A549 (cell line): ENCODE results near the gene GSKIP. TPM values are rescaled to one million over a fixed set of nuclear protein-coding genes. Genes with fewer than 3 reads are reported as not detected.

Experiments
- ATAC-seq, 2 experiments: fragments of 200-7000 bp in 1 of 2; fragments of >200 bp in 1 of 2; cut with Nextera tagmentation in 1 of 2; cut with Tn5 transposase in 1 of 2; 3 replicates each; pipeline versions ENCODE4 v1.8.0 to v1.9.1; 2018 to 2020; ENCODE audit warnings: mild to moderate bottlenecking in 1 of 2, moderate library complexity in 1 of 2
- CTCF ChIA-PET: fragments of 300-600 bp; sonication (Branson Sonifier 250); formaldehyde crosslinking; extraction: SDS; loops from one replicate; lab custom pipeline; 2021; ENCODE audit warnings: antibody characterized with exemption, inconsistent platforms; lab: Yijun Ruan, JAX
- POLR2A ChIA-PET: fragments of 350-600 bp; formaldehyde crosslinking; extraction: SDS; loops from one replicate; lab custom pipeline; 2021; ENCODE audit warnings: antibody characterized with exemption, inconsistent platforms; lab: Yijun Ruan, JAX
- DNase-seq, 2 experiments: peaks; one replicate each; pipeline versions ENCODE4 v3.0.0 to v3.0.0-alpha.2; 2011 to 2016; ENCODE audit warnings: low read depth in 1 of 2, low spot score in 1 of 2
- FAIRE-seq: peaks from 2 replicates; lab custom pipeline; 2011; peaks lifted over from hg19 to GRCh38; lab: Jason Lieb, UNC
- H3K27ac ChIP-seq, 2 experiments: fragments of >200 bp; sonication (Bioruptor Twin); formaldehyde crosslinking; 3 replicates each; pipeline ENCODE4 v1.5.1; 2016 to 2017
- H3K4me1 ChIP-seq: fragments of >200 bp; sonication (Bioruptor Twin); formaldehyde crosslinking; 3 replicates; pipeline ENCODE4 v1.6.1; 2016
- H3K4me2 ChIP-seq: fragments of >200 bp; sonication (Bioruptor Twin); formaldehyde crosslinking; 3 replicates; pipeline ENCODE4 v1.6.1; 2016
- H3K4me3 ChIP-seq: fragments of >200 bp; sonication (Bioruptor Twin); formaldehyde crosslinking; 3 replicates; pipeline ENCODE4 v1.5.1; 2016
- H3K9me3 ChIP-seq: fragments of >200 bp; sonication (Bioruptor Twin); formaldehyde crosslinking; 3 replicates; pipeline ENCODE4 v1.6.1; 2016
- BHLHE40 ChIP-seq: IDR thresholded peaks from 2 replicates; pipeline ENCODE4 v1.6.1; 2012; ENCODE audit warnings: low read depth, low read length, inconsistent platforms
- CBX2 ChIP-seq: fragments of 200-600 bp; sonication (generic); IDR thresholded peaks from 2 replicates; pipeline ENCODE4 v1.6.1; 2016; ENCODE audit warnings: low read depth, mild to moderate bottlenecking, borderline replicate concordance
- CTCF ChIP-seq: fragments of >200 bp; sonication (Bioruptor Twin); formaldehyde crosslinking; IDR thresholded peaks from 3 replicates; pipeline ENCODE4 v1.5.1; 2016
- EHMT2 ChIP-seq: fragments of 200-600 bp; sonication (generic); IDR thresholded peaks from 2 replicates; pipeline ENCODE4 v1.6.1; 2016; ENCODE audit warnings: antibody characterized with exemption, low read depth, mild to moderate bottlenecking, moderate library complexity
- ESRRA ChIP-seq: fragments of 150-350 bp; IDR thresholded peaks from 2 replicates; pipeline ENCODE4 v1.6.1; 2014; ENCODE audit warnings: mild to moderate bottlenecking, low read length, borderline replicate concordance
- GATA3 ChIP-seq: IDR thresholded peaks from 2 replicates; pipeline ENCODE4 v1.6.1; 2012; ENCODE audit warnings: borderline replicate concordance
- HES2 ChIP-seq: fragments of >200 bp; sonication (Bioruptor Twin); formaldehyde crosslinking; IDR thresholded peaks from 2 replicates; pipeline ENCODE4 v1.6.1; 2016
- HMGXB4 ChIP-seq: fragments of 250-450 bp; sonication (Bioruptor Pico); IDR thresholded peaks from 2 replicates; pipeline ENCODE4 v1.5.0; 2021; ENCODE audit warnings: mild to moderate bottlenecking, moderate library complexity, borderline replicate concordance
- HOXA7 ChIP-seq: fragments of 250-450 bp; sonication (Bioruptor Pico); IDR thresholded peaks from 2 replicates; pipeline ENCODE4 v1.5.0; 2020; ENCODE audit warnings: mild to moderate bottlenecking, moderate library complexity
- NR3C1 ChIP-seq: fragments of >200 bp; sonication (Bioruptor Twin); formaldehyde crosslinking; IDR thresholded peaks from 3 replicates; pipeline ENCODE4 v1.6.1; 2017
- PBX3 ChIP-seq: IDR thresholded peaks from 2 replicates; pipeline ENCODE4 v1.6.1; 2012
- RNF2 ChIP-seq: fragments of 200-600 bp; sonication (generic); IDR thresholded peaks from 2 replicates; pipeline ENCODE4 v1.6.1; 2016; ENCODE audit warnings: low read depth, mild to moderate bottlenecking, antibody characterized with exemption, moderate library complexity, borderline replicate concordance
- SREBF2 ChIP-seq: fragments of 450-650 bp; IDR thresholded peaks from 2 replicates; pipeline ENCODE4 v1.6.1; 2014; ENCODE audit warnings: mild to moderate bottlenecking, moderate library complexity
- ZC3H11A ChIP-seq: fragments of 450-650 bp; IDR thresholded peaks from 2 replicates; pipeline ENCODE4 v1.6.1; 2014; ENCODE audit warnings: antibody characterized with exemption, mild to moderate bottlenecking
- ZNF302 ChIP-seq: fragments of 250-450 bp; sonication (Bioruptor Pico); IDR thresholded peaks from 2 replicates; pipeline ENCODE4 v1.9.0; 2021; ENCODE audit warnings: inconsistent platforms, mild to moderate bottlenecking, moderate library complexity
- ZSCAN20 ChIP-seq: fragments of 250-450 bp; sonication (Bioruptor Pico); IDR thresholded peaks from 2 replicates; pipeline ENCODE4 v1.8.0; 2022; ENCODE audit warnings: mild to moderate bottlenecking, moderate library complexity
- WGBS: methylation state at CpG from one replicate; pipeline ENCODE4 v1.1.6; 2017; ENCODE audit errors: missing lambda C conversion rate; 5-methylcytosine and 5-hydroxymethylcytosine counted together
- polyA plus RNA-seq, 4 experiments: library from polyadenylated mRNA; depleted of rRNA in 3 of 4; stranded (reverse); fragments of >200 nt; fragmentation: RNase III in 1 of 4; extraction: RNeasy Plus Mini Kit Qiagen cat#74134 plus additional on column Dnase treatment in 1 of 4; gene quantifications; 2 replicates in 3 of 4; 3 replicates in 1 of 4; pipeline ENCODE4 v1.2.3, GENCODE V29; 2011 to 2017
- TF ChIP-seq, protein P1 (sequence below): fragments of 150-350 bp; IDR thresholded peaks from 2 replicates; pipeline ENCODE4 v1.6.1; 2014; ENCODE audit warnings: low read depth, mild to moderate bottlenecking, low read length

GSKIP gene
- polyA plus RNA-seq, 2 of the 4 experiments (the other 2 are of a cell fraction), result 30.9 to 57.8 TPM

- H3K4me1 ChIP-seq, result no peaks in the 10 kb centered on the region
- no peak overlapping the region for H3K27ac ChIP-seq
- TF ChIP-seq, protein P1, sequence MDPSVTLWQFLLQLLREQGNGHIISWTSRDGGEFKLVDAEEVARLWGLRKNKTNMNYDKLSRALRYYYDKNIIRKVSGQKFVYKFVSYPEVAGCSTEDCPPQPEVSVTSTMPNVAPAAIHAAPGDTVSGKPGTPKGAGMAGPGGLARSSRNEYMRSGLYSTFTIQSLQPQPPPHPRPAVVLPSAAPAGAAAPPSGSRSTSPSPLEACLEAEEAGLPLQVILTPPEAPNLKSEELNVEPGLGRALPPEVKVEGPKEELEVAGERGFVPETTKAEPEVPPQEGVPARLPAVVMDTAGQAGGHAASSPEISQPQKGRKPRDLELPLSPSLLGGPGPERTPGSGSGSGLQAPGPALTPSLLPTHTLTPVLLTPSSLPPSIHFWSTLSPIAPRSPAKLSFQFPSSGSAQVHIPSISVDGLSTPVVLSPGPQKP, result no peak
- TF ChIP-seq ZSCAN20 (CRISPR knock-in tag) (no peak), HOXA7 (CRISPR knock-in tag) (no peak)
- ATAC-seq (no peak), FAIRE-seq (no peak), DNase-seq (no peak)
- CTCF ChIA-PET, result no interaction called here
- no peak overlapping the region for H3K4me3 ChIP-seq
- no peak overlapping the region for H3K4me2 ChIP-seq
- WGBS, result 94% methylated on average over 7 of the region's 7 CpGs
- POLR2A ChIA-PET, result no interaction called here
- H3K9me3 ChIP-seq, result no peaks in the 10 kb centered on the region
Observed at GRCh38 chr14:96324219-96324618, 39.1 kb upstream of the GSKIP start.

- FAIRE-seq, result no peak
- TF ChIP-seq HMGXB4, result no peak
- TF ChIP-seq, protein P1, result no peak
- no peak for TF ChIP-seq ZNF302 (CRISPR knock-in tag)
- TF ChIP-seq NR3C1, result no peak
- no peak for TF ChIP-seq HOXA7 (CRISPR knock-in tag)
- TF ChIP-seq ESRRA, result no peak
- TF ChIP-seq PBX3, result no peak
- peaks cover 5% of the 10 kb centered on the region for H3K4me1 ChIP-seq
Observed at GRCh38 chr14:96338551-96338950, 24.8 kb upstream of the GSKIP start.

GRCh38 chr14:96341323-96341722 is 22.0 kb upstream of the GSKIP start:
- TF ChIP-seq GATA3 (no peak), BHLHE40 (no peak), SREBF2 (no peak), HES2 (no peak)
- H3K4me2 ChIP-seq, result no peak overlapping the region
- POLR2A ChIA-PET, result no interaction called here
- H3K27ac ChIP-seq, result no peak overlapping the region
- H3K9me3 ChIP-seq, result no peaks in the 10 kb centered on the region
- peaks cover 14% of the 10 kb centered on the region for H3K4me1 ChIP-seq
- no peak for DNase-seq
- no peak overlapping the region for H3K4me3 ChIP-seq
- WGBS, result 79% methylated on average over 3 of the region's 3 CpGs
- CTCF ChIA-PET, result interaction anchor here (0.6 to 1.1 kb wide), 2 partner anchors 33 to 52 kb away, joined by 3 to 4 read pairs; no protein-coding TSS in a partner anchor
- ATAC-seq, result no peak
- no peak for FAIRE-seq

More at GRCh38 chr14:96338551-96338950, 24.8 kb upstream of the GSKIP start:
- Histone ChIP-seq H3K9me3 (no peaks in the 10 kb centered on the region), H3K4me3 (no peak overlapping the region), H3K4me2 (no peak overlapping the region), H3K27ac (no peak overlapping the region)
- DNase-seq (no peak), ATAC-seq (no peak)
- CTCF ChIA-PET, result no interaction called here
- 88% methylated on average over 1 of the region's 1 CpG for WGBS
- POLR2A ChIA-PET, result no interaction called here

GRCh38 chr14:96345669-96346068 is 17.7 kb upstream of the GSKIP start:
- WGBS, result 81% methylated on average over 2 of the region's 2 CpGs
- no peak overlapping the region for H3K4me3 ChIP-seq
- H3K27ac ChIP-seq, result no peak overlapping the region
- ATAC-seq (no peak), FAIRE-seq (no peak), DNase-seq (no peak)
- H3K4me1 ChIP-seq, result peaks cover 14% of the 10 kb centered on the region
- H3K9me3 ChIP-seq, result no peaks in the 10 kb centered on the region
- CTCF ChIA-PET, result no interaction called here
- POLR2A ChIA-PET, result no interaction called here
- no peak overlapping the region for H3K4me2 ChIP-seq
- TF ChIP-seq HMGXB4, result no peak
- TF ChIP-seq PBX3, result no peak
- no peak for TF ChIP-seq HES2
- TF ChIP-seq CTCF, result no peak
- TF ChIP-seq EHMT2, result no peak
- no peak for TF ChIP-seq ZC3H11A
- TF ChIP-seq CBX2, result no peak
- TF ChIP-seq RNF2, result no peak
